Neural progenitor cell (in vitro differentiated cells): Measurements from ENCODE around the gene KLC1.

Source experiments
- CTCF ChIP-seq: fragments of 200-600 bp; sonication (generic); IDR thresholded peaks from 2 replicates; pipeline ENCODE4 v1.5.1; 2017; ENCODE audit warnings: antibody characterized with exemption, mild to moderate bottlenecking
- EZH2 ChIP-seq: fragments of 200-600 bp; sonication (generic); IDR thresholded peaks from 2 replicates; pipeline ENCODE4 v1.6.1; 2017; ENCODE audit warnings: antibody characterized with exemption, mild to moderate bottlenecking, moderate library complexity

GRCh38 chr14:103743691-103744090 lies 114.7 kb downstream of the KLC1 start:
- TF ChIP-seq CTCF (no peak), EZH2 (no peak)
